IPS-15b (cell line): ENCODE results near the gene APOB.

ENCODE experiments used
- H3K27me3 ChIP-seq: one replicate; pipeline ENCODE4 v1.6.1; 2013; ENCODE audit warnings: low read length; ENCODE audit not compliant: control insufficient read depth, insufficient read depth
- H3K36me3 ChIP-seq: one replicate; pipeline ENCODE4 v1.6.1; 2013; ENCODE audit warnings: low read length; ENCODE audit not compliant: control insufficient read depth, insufficient read depth
- H3K4me1 ChIP-seq: one replicate; pipeline ENCODE4 v1.6.1; 2013; ENCODE audit warnings: mild to moderate bottlenecking, low read length; ENCODE audit not compliant: control insufficient read depth, insufficient read depth
- H3K4me3 ChIP-seq: one replicate; pipeline ENCODE4 v1.5.1; 2013; ENCODE audit warnings: low read depth, low read length
- H3K9ac ChIP-seq: one replicate; pipeline ENCODE4 v1.6.1; 2013; ENCODE audit warnings: low read depth, mild to moderate bottlenecking, low read length
- H3K9me3 ChIP-seq: one replicate; pipeline ENCODE4 v1.6.1; 2013; ENCODE audit warnings: mild to moderate bottlenecking, low read length; ENCODE audit not compliant: control insufficient read depth, insufficient read depth

APOB gene

DNA sequence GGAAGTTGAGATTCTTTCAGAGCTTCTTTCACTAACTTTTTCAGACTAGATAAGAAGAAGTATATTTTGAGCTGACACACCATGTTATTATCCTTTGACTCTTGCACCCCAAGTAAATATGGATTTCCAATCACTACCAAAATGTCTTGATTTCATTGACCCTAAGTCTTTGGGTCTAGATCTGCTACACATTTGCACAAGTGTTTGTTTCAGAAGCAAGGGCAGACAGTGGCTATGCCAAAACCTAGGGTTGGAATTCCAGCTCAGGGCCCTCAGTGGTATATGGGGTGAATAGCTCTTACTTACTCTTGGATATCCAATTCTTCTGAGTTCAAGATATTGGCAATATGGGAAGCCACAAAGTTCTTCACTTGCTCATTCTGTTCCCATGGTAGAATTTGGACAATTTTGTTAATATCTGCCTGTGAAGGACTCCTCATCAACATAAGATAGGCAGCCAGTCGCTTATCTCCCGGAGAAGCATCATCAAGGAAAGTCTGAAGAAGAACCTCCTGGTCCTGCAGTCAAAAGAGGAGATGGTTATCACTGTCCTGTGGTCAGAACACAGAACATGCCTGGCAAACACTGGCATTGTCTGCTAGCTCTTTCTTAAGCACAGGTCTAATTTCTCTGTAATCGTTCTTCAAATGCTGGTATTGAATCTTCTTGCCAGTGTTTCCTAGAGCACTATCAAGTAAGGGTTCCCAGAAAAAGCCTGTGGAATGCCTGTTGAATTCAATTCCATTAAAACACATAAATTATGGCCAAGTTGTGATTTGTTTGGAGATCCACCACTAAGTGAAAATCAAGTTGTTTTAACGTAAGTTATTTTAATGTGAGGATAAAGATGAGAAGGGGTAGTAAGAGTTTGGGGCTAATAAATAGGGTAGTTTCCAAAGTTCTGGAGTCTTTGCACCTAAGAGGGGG is 15.6 kb downstream of the APOB start:
- H3K4me1 ChIP-seq = no peaks in the 10 kb centered on the region
- H3K27me3 ChIP-seq = no peaks in the 10 kb centered on the region
- H3K9ac ChIP-seq = no peak overlapping the region
- H3K36me3 ChIP-seq = no peaks in the 10 kb centered on the region
- no peak overlapping the region for H3K4me3 ChIP-seq
- no peaks in the 10 kb centered on the region for H3K9me3 ChIP-seq

DNA sequence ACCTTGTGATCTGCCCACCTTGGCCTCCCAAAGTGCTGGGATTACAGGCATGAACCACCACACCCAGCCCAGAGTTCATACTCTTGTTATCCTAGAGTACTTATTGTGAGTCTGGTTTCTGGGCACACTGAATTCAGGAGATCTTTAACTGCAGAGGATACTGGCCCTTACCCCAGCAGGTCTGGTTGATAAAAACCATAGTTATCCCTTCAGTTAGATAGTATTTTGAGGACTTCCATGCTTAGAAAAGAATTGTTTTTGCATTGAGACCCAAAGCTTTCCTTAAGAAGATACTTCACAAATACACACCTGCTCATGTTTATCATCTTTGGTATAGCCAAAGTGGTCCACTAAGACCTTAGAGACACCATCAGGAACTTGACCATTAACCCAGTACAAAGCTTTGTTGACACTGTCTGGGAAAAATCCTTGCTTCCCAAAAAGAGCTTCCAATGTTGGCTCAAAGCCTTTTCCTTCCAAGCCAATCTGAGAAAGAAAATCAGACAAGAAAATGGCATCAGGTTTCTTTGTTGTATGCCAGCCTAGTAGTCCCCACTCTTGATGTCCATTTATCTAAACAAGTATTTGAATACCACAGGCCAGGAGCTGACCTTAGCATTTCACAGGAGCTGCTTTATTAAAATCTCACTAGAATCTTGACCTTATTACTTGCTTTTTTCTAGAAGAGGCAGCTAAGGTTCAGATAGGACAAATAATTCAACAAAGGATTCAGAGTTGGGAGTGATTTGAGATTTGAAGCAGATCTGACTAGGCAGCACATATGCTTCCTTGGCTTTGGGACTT is 17.2 kb downstream of the APOB start:
- Histone ChIP-seq H3K4me1 (no peaks in the 10 kb centered on the region), H3K27me3 (no peaks in the 10 kb centered on the region), H3K4me3 (no peak overlapping the region), H3K9me3 (no peaks in the 10 kb centered on the region), H3K9ac (no peak overlapping the region), H3K36me3 (no peaks in the 10 kb centered on the region)

DNA sequence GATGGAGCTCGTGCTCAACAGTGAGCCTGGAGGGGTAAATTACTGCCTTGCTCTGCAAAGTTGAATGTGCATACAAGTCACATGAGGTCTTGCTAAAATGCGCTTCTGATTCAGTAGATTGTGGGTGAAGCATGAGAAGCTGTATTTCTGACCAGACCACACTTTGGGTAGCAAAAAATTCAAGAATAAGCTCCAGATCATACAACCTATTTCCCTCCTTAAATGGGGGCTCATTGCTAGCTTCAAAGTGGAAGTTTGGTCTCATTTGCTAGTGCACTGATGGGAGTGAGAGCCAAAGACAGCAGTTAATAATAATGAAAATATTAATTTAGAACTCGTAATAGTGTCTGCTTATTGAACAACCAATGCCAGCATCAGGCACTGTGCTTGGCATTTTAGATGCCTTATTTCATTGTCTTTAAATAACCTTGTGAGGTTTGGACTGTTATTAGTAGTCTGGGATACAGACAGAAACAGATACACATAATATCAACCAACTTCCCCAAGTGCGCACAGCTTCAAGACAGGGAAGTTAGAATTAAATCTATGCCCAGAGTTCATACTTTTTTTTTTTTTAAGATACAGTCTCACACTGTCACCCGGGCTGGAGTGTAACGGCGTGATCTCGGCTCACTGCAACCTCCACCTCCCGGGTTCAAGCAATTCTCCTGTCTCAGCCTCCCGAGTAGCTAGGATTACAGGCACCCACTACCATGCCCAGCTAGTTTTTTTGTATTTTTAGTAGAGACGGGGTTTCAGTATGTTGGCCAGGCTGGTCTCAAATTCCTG is 18.0 kb downstream of the APOB start:
- Histone ChIP-seq H3K36me3 (no peaks in the 10 kb centered on the region), H3K4me1 (no peaks in the 10 kb centered on the region), H3K9ac (no peak overlapping the region), H3K4me3 (no peak overlapping the region), H3K9me3 (no peaks in the 10 kb centered on the region), H3K27me3 (no peaks in the 10 kb centered on the region)

DNA sequence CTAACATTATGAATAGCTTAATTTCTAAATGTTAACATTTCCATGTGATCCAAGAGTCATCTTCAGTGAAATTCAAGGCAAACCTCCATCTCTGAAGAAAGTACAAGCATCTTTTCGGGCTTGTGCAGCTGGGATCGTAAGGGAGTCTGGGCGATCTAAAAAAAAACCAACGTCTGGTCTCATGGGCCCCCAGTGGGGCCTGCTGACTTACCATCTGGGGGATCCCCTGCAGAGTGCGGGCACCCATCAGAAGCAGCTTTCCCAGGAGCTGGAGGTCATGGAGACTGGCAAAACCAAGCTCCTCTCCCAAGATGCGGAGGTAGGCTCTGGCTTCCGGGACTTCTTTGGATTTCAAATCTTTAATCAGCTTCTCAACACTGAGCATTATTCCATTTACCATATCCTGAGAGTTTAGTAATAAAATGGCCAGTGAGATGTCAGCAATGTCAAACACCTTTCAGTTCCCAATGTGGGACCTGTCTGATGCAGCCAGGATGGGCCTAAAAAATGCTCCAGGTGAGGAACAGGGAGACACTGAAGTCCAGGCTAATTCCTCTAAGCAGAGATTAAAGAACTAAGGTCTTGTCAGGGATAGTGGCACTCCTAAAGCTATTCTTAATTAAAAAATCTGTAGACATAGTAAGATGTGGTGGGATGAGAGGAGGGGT is 19.0 kb downstream of the APOB start:
- H3K27me3 ChIP-seq = no peaks in the 10 kb centered on the region
- H3K4me3 ChIP-seq = no peak overlapping the region
- H3K4me1 ChIP-seq = no peaks in the 10 kb centered on the region

DNA sequence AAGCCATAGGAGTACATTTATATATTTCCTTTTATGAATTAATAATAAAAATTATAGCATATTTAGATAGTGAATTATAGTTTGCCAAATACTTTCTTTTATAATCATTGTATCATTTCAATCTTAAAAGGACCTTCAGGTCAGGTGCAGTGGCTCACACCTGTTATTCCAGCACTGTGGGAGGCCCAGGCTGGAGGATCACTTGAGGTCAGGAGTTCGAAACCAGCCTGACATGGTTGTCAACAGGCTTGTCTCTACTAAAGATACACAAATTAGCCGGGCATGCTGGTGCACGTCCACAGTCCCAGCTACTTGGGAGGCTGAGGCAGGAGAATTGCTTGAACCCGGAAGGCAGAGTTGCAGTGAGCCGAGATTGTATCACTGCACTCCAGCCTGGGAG is 19.7 kb downstream of the APOB start:
- H3K4me1 ChIP-seq = no peaks in the 10 kb centered on the region
- H3K36me3 ChIP-seq = no peaks in the 10 kb centered on the region
- H3K4me3 ChIP-seq = no peak overlapping the region
- no peaks in the 10 kb centered on the region for H3K9me3 ChIP-seq
- H3K9ac ChIP-seq = no peak overlapping the region
- H3K27me3 ChIP-seq = no peaks in the 10 kb centered on the region

More for the DNA sequence above, 19.0 kb downstream of the APOB start:
- no peak overlapping the region for H3K9ac ChIP-seq
- H3K36me3 ChIP-seq = no peaks in the 10 kb centered on the region
- H3K9me3 ChIP-seq = no peaks in the 10 kb centered on the region

DNA sequence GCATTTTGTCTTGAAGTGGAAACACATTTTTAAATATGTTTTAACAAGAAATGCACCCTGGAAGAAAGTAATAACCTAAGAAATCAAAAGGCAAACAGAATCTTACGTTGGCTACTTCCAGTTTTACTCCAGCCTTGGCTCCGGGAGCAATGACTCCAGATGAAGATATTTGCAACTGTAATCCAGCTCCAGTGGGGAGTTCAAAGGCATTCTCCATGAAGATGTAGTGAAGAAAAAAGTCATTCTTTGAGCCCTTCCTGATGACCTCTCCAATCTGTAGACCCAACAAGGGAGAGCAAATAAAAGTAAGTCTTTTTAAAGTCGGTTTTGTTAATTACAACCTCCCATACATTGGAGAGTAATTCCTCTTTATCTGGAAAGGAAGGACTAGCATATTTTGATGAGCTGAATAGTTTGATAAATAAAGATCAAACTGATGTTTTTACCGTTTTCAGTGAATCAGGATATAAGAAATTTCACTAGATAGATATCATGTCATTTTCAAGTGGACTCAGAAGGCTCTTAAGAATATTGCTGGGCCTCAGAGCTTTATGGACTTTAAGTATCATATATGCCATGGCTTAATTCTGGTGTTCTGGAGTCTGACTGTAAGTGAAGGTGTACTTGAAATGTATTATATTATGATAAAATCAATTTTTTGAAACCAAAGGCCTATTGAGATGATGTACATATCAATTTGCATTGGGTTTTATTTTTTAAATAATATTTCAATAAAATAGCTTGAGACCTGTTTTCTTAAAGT is 20.3 kb downstream of the APOB start:
- no peaks in the 10 kb centered on the region for H3K9me3 ChIP-seq
- H3K36me3 ChIP-seq = no peaks in the 10 kb centered on the region
- no peaks in the 10 kb centered on the region for H3K4me1 ChIP-seq
- no peaks in the 10 kb centered on the region for H3K27me3 ChIP-seq
- no peak overlapping the region for H3K9ac ChIP-seq
- H3K4me3 ChIP-seq = no peak overlapping the region

DNA sequence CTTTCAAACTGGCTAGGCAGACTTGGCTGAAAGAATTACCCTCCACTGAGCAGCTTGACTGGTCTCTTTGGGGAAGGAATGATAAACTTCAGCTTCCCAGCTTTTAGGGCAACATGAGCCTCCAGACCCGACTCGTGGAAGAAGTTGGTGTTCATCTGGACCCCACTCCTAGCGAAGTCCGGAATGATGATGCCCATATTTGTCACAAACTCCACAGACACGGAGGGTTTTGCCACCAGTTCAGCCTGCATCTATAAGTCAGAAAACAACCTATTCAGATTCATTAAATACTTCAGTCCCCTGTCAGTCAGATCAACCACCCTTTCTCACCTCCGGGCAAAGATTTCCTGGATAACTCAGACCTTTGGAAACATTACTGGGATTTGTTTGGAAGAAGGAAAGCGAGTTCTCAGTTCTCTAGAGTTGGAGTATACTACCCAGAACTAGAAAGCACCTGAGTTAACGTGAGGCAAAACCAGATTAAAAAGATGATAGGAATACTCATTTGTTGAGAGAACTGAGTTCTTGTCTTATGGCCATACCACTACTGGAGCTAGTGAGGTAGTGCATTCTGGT is 21.0 kb downstream of the APOB start:
- Histone ChIP-seq H3K9ac (no peak overlapping the region), H3K4me1 (no peaks in the 10 kb centered on the region), H3K4me3 (no peak overlapping the region), H3K9me3 (no peaks in the 10 kb centered on the region), H3K36me3 (no peaks in the 10 kb centered on the region), H3K27me3 (no peaks in the 10 kb centered on the region)

DNA sequence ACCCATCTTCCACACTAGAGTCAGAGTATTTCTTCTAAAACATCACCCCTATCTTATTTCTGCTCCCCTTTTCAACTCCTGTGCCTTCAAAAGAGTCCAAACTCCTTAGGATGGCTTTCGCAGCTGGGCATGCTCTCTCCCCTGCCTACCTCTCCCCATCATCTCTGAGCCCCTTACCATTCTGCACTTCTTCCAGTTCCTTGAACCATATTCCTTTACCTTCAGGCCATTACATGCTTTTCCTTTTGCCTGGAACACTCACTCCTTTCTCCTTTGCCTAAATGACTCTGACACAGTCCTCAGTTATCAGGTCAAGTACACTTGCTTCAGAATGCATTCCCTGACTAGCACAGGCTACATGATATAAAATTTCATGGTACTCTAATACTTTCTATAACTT is 22.4 kb downstream of the APOB start:
- no peaks in the 10 kb centered on the region for H3K9me3 ChIP-seq

DNA sequence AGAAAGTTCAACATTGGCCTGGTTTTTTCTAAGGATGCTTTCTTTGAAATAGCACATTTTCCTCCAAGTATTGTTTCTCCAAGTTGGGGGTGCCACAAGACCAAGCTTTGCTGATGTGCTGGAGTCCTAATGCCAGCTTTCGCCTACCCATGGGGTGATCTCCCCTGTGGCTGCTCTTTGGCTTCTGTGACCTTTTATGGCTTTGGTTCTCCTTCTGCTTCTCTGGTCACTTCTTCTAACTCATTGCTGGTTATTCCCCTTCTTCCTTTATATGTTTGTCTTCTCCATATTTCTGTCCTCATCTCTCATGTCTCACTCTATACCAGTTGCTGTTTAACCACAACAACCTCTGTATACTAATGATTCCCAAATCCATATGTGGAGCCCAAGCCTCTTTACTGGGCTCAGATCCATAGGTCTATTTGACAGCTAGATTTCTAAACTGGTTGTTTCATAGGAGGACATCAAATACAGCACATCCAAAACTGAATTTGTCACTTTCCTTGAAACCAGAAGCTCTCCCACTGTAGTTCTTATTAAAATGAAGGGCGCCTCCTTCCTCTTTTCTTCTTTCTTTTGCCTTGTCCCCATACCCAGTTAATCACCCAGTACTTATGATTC is 23.1 kb downstream of the APOB start:
- H3K9ac ChIP-seq = no peak overlapping the region
- H3K27me3 ChIP-seq = no peaks in the 10 kb centered on the region
- no peaks in the 10 kb centered on the region for H3K4me1 ChIP-seq
- H3K9me3 ChIP-seq = no peaks in the 10 kb centered on the region
- no peak overlapping the region for H3K4me3 ChIP-seq
- no peaks in the 10 kb centered on the region for H3K36me3 ChIP-seq

More for the DNA sequence above, 22.4 kb downstream of the APOB start:
- Histone ChIP-seq H3K27me3 (no peaks in the 10 kb centered on the region), H3K9ac (no peak overlapping the region), H3K36me3 (no peaks in the 10 kb centered on the region), H3K4me1 (no peaks in the 10 kb centered on the region), H3K4me3 (no peak overlapping the region)

DNA sequence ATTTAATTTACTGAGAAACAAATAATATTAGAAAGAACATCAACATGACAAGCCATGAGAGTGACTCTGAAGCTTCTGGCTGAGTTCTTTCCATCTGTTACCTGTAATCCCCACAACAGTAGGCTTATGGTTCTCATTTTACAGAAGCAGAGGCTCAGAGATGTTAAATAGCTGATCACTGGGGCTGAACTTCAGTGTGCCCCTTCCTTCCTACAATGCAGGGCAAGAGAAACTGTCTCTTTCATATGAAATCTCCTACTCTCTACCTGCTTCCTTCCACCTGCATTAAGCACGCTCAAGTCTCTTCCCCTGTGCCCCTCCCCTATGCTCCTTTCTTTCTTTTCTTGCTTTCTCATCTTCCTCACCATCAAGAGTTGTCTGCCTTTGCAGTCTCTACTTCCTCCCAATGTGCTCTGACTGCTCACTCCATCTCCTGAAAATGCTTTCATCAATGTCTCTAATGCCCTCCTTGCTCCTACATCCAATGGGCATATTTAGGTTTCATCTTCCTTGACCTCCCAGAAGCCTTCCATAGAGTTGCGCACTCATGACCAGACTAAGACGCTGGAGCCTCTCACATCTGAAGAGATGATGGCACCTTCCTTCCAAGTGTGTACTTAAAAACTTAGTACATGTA is 23.7 kb downstream of the APOB start:
- H3K36me3 ChIP-seq = no peaks in the 10 kb centered on the region
- no peaks in the 10 kb centered on the region for H3K27me3 ChIP-seq
- H3K9me3 ChIP-seq = no peaks in the 10 kb centered on the region
- H3K4me3 ChIP-seq = no peak overlapping the region
- H3K9ac ChIP-seq = no peak overlapping the region
- H3K4me1 ChIP-seq = no peaks in the 10 kb centered on the region
